Measurements from ENCODE around the gene ZNF439.
"Not testable (repeated sequence)": the region's sequence is repeated elsewhere in the genome, so short reads cannot be mapped to it uniquely, and the experiment has no call there.

ZNF439 gene

GRCh38 chr19:11867766-11868165, 19.2 kb downstream of the ZNF439 start:
- DNase-seq: not testable (repeated sequence)

- DNase-seq: no peak
These were observed 19.7 kb downstream of the ZNF439 start for GRCh38 chr19:11868188-11868587.

GRCh38 chr19:11872624-11873023, 24.1 kb downstream of the ZNF439 start:
- no peak for DNase-seq

- DNase-seq: no peak
These were observed 25.2 kb downstream of the ZNF439 start for GRCh38 chr19:11873762-11874161.

GRCh38 chr19:11879687-11880266, 31.3 kb downstream of the ZNF439 start:
- peak in 8 of 56 donors; percentile 0 to 37 (median 3) for DNase-seq

- no peak for DNase-seq
These were observed 32.1 kb downstream of the ZNF439 start for GRCh38 chr19:11880598-11880997.

- DNase-seq: peak in 34 of 56 donors; percentile 0 to 61 (median 10)
These were observed 32.8 kb downstream of the ZNF439 start for GRCh38 chr19:11881151-11881800.

GRCh38 chr19:11882606-11883005, 34.1 kb downstream of the ZNF439 start:
- DNase-seq: no peak

GRCh38 chr19:11887234-11887610, 38.7 kb downstream of the ZNF439 start:
- peak in 3 of 56 donors; percentile 22 to 37 (median 35) for DNase-seq

- peak; percentile 21 to 89 (median 65) for DNase-seq
These were observed 39.3 kb downstream of the ZNF439 start, which contains the start of gene ZNF69 for GRCh38 chr19:11887611-11888531. ZNF69 (plus strand) TSS chr19:11887782; CDS start chr19:11887924, 142 bp downstream.

GRCh38 chr19:11889901-11890300, 41.4 kb downstream of the ZNF439 start:
- DNase-seq: not testable (repeated sequence)

GRCh38 chr19:11890634-11891033, 42.1 kb downstream of the ZNF439 start:
- no peak for DNase-seq

GRCh38 chr19:11894851-11895250, 46.3 kb downstream of the ZNF439 start:
- DNase-seq: no peak

- no peak for DNase-seq
These were observed 53.7 kb downstream of the ZNF439 start for GRCh38 chr19:11902228-11902627.

GRCh38 chr19:11905928-11906327, 57.4 kb downstream of the ZNF439 start:
- no peak for DNase-seq

GRCh38 chr19:11911937-11912336, 63.4 kb downstream of the ZNF439 start:
- not testable (repeated sequence) for DNase-seq

GRCh38 chr19:11914417-11915051, 66.0 kb downstream of the ZNF439 start:
- DNase-seq: not testable (repeated sequence)
